Peyer's patch (tissue), 4 donors: Measurements from ENCODE around the gene CCDC85C. TPM values are rescaled to one million over a fixed set of nuclear protein-coding genes. Genes with fewer than 3 reads are reported as not detected.

Experiments
- DNase-seq, 3 donors: peaks; one replicate each; pipeline ENCODE4 v3.0.0-alpha.2; 2017 to 2019
- H3K27ac ChIP-seq, 4 donors: fragments of 200-600 bp; sonication (generic); one replicate each; pipeline ENCODE4 v1.5.1; 2016 to 2019
- H3K27me3 ChIP-seq, 2 donors: fragments of 200-600 bp; sonication (generic); one replicate each; pipeline ENCODE4 v1.5.1; 2019
- H3K36me3 ChIP-seq, 3 donors: fragments of 200-600 bp; sonication (generic); one replicate each; pipeline ENCODE4 v1.5.1; 2016 to 2019
- H3K4me1 ChIP-seq, 4 donors: fragments of 200-600 bp; sonication (generic); one replicate each; pipeline ENCODE4 v1.5.1; 2016 to 2019
- H3K4me3 ChIP-seq, 4 donors: fragments of 200-600 bp; sonication (generic); 1 replicate in 3 of 4; 2 replicates in 1 of 4; pipeline ENCODE4 v1.5.1; 2016 to 2019; ENCODE audit warnings: mild to moderate bottlenecking in 1 of 4
- H3K9me3 ChIP-seq, 4 donors: fragments of 200-600 bp; sonication (generic); one replicate each; pipeline ENCODE4 v1.5.1; 2016 to 2019; ENCODE audit warnings: mild to moderate bottlenecking in 1 of 4
- POLR2A ChIP-seq, 2 donors: fragments of 450-650 bp; IDR thresholded peaks; one replicate each; pipeline ENCODE4 v1.5.1; 2017; ENCODE audit warnings: antibody characterized with exemption in 2 of 2, mild to moderate bottlenecking in 2 of 2, moderate library complexity in 2 of 2
- total RNA-seq, 4 donors: library from RNA; depleted of rRNA; stranded (reverse); fragments of >200 nt; gene quantifications; one replicate each; pipeline ENCODE4 v1.1.0, GENCODE V29; 2016
- TF ChIP-seq, protein P1 (sequence below), 6 experiments: fragments of 450-650 bp in 4 of 6; fragments of 200-600 bp in 2 of 6; sonication (generic) in 1 of 6; IDR thresholded peaks; one replicate each; pipeline ENCODE4 v1.5.1; 2017 to 2019; ENCODE audit warnings: antibody characterized with exemption in 6 of 6, mild to moderate bottlenecking in 3 of 6, moderate library complexity in 1 of 6

Gene CCDC85C
- total RNA-seq, 4 donors from 2014 or later = 19.8 to 98.1 (median 78.8) TPM

DNA sequence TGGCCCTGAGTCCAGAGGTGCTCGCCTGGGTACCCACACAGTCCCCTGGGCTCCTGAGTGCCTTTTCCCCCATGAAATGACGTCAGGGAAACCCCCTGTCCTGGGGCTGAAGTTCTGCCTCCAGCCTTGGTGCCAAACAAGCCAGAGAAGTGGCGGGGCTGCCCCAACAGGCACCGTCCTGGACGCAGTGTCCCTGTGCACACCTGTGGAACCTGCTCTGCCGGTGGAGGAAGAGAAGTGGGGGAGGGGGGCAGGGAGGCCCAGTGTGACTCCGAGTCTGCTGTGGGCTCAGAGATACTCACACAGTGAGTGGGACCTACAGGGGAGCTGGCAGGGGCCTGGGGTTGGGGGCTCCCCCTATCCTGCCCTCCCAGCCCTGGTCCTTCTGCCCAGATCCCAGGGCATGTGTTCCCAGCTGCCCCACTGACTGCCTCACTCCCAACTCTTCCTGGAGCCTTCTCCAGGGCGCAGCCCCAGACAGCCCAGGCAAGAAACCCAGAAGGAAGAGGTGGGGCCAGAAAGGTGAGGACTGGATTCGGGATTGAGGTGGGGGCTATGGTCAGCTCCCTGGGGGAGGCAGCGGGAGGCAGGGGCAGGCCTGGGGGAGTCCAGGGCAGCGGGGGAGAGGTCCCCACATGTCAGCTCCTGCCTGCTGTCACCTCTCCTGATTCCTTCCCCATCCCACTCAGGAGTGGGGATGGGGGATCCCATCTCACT, 24.7 kb downstream of the CCDC85C start:
- H3K4me1 ChIP-seq = peaks cover 0 to 71% (median 19%) of the 10 kb centered on the region in 4 donors
- no peaks in the 10 kb centered on the region for H3K27me3 ChIP-seq
- peak overlapping the region in 3 of 4 donors; percentile 69 to 97 (median 83) for H3K27ac ChIP-seq
- H3K36me3 ChIP-seq = no peaks in the 10 kb centered on the region
- peak; percentile 10 to 60 for TF ChIP-seq POLR2A (IDR thresholded peaks at IDR 0.05)
- TF ChIP-seq, protein P1, sequence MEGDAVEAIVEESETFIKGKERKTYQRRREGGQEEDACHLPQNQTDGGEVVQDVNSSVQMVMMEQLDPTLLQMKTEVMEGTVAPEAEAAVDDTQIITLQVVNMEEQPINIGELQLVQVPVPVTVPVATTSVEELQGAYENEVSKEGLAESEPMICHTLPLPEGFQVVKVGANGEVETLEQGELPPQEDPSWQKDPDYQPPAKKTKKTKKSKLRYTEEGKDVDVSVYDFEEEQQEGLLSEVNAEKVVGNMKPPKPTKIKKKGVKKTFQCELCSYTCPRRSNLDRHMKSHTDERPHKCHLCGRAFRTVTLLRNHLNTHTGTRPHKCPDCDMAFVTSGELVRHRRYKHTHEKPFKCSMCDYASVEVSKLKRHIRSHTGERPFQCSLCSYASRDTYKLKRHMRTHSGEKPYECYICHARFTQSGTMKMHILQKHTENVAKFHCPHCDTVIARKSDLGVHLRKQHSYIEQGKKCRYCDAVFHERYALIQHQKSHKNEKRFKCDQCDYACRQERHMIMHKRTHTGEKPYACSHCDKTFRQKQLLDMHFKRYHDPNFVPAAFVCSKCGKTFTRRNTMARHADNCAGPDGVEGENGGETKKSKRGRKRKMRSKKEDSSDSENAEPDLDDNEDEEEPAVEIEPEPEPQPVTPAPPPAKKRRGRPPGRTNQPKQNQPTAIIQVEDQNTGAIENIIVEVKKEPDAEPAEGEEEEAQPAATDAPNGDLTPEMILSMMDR (IDR thresholded peaks at IDR 0.05) = no peak
- peak overlapping the region in 2 of 4 donors; percentile 34 to 50 for H3K4me3 ChIP-seq
- DNase-seq = peak in 2 of 3 donors; percentile 79 to 85
- H3K9me3 ChIP-seq = no peaks in the 10 kb centered on the region

DNA sequence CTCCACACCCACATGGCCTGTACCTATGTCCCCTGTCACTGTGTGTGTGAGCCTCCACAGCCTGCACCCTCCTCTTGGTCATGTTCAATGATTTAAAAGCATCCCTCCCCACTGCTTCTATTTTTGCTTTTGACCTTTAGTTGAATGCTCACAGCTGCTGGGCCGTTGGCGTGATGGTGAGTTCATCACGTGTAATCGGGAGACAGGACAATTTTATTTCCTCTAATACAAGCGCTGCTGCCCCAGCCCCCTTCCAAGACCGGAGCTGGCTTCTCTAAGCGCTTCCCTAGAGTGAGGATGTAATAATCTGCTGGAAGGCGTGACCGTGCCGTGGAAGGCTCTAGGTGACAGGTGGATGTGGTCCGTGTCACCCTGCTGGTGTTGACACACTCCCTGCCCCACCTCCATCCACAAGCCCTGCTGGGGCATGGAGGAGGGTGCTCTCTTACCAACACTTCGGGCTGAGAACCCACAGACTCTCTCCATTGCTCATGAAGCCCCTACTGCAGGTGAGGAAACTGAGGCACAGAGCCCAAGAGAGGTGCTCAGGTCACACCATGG, 25.4 kb downstream of the CCDC85C start:
- H3K9me3 ChIP-seq = no peaks in the 10 kb centered on the region
- no peaks in the 10 kb centered on the region for H3K36me3 ChIP-seq
- peak overlapping the region in 3 of 4 donors; percentile 69 to 97 (median 83) for H3K27ac ChIP-seq
- TF ChIP-seq, protein P1 (IDR thresholded peaks at IDR 0.05) = no peak
- no peak for TF ChIP-seq POLR2A (IDR thresholded peaks at IDR 0.05)
- DNase-seq = peak in 1 of 3 donors; percentile 61
- H3K4me3 ChIP-seq = peak overlapping the region in 2 of 4 donors; percentile 34 to 50
- H3K4me1 ChIP-seq = peaks cover 0 to 78% (median 19%) of the 10 kb centered on the region in 4 donors
- no peaks in the 10 kb centered on the region for H3K27me3 ChIP-seq

DNA sequence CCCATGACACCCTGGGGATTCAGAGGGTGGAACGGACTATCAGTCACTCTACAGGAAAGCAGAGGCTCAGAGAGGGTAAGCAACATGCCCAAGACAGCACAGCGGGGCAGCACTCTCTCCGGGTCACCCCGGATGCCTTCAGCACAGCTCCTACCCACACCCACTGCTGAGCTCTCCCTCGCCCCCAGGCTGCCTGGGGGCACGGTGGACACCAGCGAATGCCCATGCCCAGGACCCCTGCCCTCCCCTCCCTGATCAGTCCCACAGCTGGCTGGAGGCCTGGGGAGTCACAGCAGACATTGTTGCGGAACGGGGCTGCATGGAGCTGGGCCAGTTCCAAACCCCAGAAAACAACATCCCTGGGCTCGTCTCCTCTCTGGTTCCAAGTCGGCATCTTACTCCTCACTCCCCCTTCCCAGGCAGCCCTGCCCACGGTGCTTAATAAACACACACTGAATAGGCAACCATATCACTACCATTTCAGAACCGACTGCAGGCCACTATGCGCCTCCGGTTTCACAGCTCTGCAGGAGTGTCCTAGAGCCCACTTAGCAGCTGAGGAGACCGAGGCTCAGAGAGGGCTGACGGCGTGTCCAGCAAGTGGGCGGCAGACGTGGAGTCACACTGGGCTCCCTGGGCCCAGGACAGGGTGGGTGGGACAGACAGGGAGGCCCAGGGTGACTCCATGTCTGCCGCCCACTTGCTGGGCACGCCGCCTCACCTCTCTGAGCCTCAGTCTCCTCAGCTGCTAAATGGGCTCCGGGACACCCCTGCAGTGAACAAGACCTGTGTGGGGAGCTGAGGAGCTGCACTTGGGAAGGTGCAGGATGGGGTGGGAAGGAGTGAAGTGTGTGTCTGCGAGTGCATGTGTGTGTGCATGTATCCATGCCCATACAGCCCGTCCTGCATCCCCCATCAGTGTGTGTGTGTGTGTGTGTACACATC, 27.0 kb downstream of the CCDC85C start:
- no peak for TF ChIP-seq POLR2A (IDR thresholded peaks at IDR 0.05)
- TF ChIP-seq, protein P1 (IDR thresholded peaks at IDR 0.05) = no peak
- Histone ChIP-seq H3K27me3 (no peaks in the 10 kb centered on the region), H3K27ac (peak overlapping the region in 2 of 4 donors; percentile 86 to 97), H3K4me1 (peaks cover 0 to 94% (median 22%) of the 10 kb centered on the region in 4 donors), H3K4me3 (no peak overlapping the region), H3K36me3 (no peaks in the 10 kb centered on the region), H3K9me3 (no peaks in the 10 kb centered on the region)
- no peak for DNase-seq

DNA sequence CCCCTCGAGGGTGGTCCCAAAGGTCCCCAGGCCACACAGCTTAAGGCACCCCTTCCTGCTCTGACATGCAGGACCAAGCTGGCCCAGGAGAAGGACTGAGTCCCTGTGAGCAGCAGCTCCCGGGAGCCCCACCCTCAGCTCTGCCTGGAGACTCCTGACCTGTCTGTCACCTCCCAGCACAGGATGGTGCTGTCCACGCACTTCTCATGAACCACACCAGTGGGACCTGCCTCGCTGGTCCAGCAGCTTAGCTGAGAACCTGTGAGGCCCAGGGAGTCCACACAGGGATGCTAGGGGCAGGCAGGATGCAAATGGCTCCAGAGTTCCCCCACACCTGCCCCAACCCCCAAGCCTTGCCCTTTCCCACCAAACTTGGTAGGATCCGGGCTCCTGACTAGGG, 27.7 kb downstream of the CCDC85C start:
- TF ChIP-seq, protein P1 (IDR thresholded peaks at IDR 0.05) = peak in 1 of 6 experiments; percentile 19
- peak in 1 of 2 donors; percentile 31 for TF ChIP-seq POLR2A (IDR thresholded peaks at IDR 0.05)
- peaks cover 0 to 99% (median 22%) of the 10 kb centered on the region in 4 donors for H3K4me1 ChIP-seq
- H3K27me3 ChIP-seq = no peaks in the 10 kb centered on the region
- no peak overlapping the region for H3K4me3 ChIP-seq
- DNase-seq = peak in 2 of 3 donors; percentile 69 to 73
- no peaks in the 10 kb centered on the region for H3K9me3 ChIP-seq
- H3K27ac ChIP-seq = peak overlapping the region in 3 of 4 donors; percentile 50 to 90 (median 86)
- H3K36me3 ChIP-seq = no peaks in the 10 kb centered on the region
